GM12874 (cell line): ENCODE results near the gene WAS.

ENCODE experiments used
- TF ChIP-seq, protein P1 (sequence below): IDR thresholded peaks from 2 replicates; pipeline ENCODE4 v1.5.1; 2011; ENCODE audit warnings: low read depth, mild to moderate bottlenecking, control low read depth, low read length, moderate library complexity; ENCODE audit not compliant: insufficient read depth

The WAS gene

GRCh38 chrX:48702716-48703115 lies 19.1 kb downstream of the WAS start:
- TF ChIP-seq, protein P1, sequence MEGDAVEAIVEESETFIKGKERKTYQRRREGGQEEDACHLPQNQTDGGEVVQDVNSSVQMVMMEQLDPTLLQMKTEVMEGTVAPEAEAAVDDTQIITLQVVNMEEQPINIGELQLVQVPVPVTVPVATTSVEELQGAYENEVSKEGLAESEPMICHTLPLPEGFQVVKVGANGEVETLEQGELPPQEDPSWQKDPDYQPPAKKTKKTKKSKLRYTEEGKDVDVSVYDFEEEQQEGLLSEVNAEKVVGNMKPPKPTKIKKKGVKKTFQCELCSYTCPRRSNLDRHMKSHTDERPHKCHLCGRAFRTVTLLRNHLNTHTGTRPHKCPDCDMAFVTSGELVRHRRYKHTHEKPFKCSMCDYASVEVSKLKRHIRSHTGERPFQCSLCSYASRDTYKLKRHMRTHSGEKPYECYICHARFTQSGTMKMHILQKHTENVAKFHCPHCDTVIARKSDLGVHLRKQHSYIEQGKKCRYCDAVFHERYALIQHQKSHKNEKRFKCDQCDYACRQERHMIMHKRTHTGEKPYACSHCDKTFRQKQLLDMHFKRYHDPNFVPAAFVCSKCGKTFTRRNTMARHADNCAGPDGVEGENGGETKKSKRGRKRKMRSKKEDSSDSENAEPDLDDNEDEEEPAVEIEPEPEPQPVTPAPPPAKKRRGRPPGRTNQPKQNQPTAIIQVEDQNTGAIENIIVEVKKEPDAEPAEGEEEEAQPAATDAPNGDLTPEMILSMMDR: no peak

GRCh38 chrX:48703228-48703627 lies 19.6 kb downstream of the WAS start:
- TF ChIP-seq, protein P1: no peak

- TF ChIP-seq, protein P1: no peak
These were observed 20.3 kb downstream of the WAS start for GRCh38 chrX:48703642-48704481.

DNA sequence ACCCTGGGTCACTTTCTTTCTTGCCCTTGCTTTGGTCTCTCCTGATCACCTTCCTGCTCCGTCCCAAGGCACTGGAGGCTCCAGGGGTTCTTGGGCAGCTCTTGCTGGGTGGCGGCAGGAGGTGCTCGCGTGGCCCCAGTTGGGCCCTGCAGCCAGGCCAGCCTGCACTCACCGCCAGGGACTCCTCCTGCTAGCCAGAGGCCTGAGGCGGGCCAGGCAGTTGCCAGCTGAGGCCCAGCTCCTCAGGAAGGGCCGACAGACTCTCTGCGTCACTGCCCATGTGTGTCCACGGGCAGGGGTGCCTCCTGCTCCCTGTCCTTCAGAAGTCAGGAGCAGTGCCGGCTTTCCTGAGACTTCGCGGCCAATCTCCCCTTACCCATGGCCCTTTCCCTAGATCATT lies 22.3 kb downstream of the WAS start:
- TF ChIP-seq, protein P1: no peak

DNA sequence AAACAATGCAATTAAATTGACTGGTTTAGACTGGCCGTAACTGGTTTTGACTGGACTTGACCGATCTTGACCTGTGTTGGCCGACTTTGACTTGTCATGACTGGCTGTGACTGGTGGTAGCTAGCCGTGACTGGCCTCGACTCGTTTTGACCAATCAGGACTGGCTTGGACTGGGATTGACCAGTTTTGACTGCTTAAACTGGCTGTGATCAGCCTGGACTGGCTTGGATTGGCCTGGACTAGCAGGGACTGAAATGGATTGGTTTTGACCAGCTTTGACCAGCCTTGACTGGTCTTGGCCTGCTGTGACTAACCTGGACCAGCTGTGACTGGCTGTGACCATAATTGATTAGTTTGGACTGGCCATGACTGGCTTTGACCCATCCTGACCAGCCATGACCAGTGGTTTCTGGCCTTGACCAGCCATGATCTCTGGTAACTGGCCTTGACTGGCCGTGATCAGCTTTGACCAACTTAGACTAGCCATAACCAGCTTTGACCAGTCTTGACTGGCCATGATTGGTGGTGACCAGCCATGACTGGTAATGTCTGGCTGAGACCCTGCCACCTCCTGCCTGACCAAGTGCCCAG lies 26.0 kb downstream of the WAS start:
- TF ChIP-seq, protein P1: no peak

GRCh38 chrX:48711162-48711928 lies 27.7 kb downstream of the WAS start:
- TF ChIP-seq, protein P1: no peak

GRCh38 chrX:48711929-48712505 lies 28.4 kb downstream of the WAS start:
- TF ChIP-seq, protein P1: no peak
